Effector CD4-positive, alpha-beta T cell (primary cell): ENCODE measurements around the gene TNFRSF25.
A peak's percentile ranks its signal among the peaks of the same experiment; 100 is the strongest.

Experiments
- DNase-seq: peaks from one replicate; pipeline ENCODE4 v3.0.0-alpha.2; 2020

TNFRSF25 gene

DNA sequence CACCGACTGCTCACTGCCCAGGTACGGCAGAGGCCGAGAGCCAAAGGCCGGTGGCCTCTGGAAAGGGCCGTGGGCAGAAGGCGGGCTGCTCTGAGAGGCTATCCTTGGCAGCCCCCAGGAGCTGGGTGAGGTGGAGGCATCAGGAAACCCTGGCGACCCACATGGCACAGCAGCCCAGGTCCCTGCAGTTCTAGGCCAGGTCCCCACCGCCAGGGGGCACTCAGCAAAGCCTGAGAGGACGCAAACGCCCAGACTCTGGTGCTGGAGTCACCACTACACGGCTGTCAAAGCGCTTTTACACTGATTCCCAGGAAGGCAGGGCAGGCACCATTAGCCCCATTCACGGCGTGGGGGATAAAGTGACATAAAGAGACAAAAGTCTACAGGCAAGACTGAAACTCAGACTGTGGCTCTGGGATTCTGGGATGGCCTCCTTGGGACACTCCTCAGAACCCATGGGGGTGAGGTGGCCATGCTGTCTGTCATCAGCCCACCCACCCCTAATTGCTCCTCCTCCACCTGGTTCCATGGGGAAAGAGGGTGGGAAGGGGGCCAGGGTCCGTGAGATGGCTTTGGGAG lies 20.5 kb upstream of the TNFRSF25 start:
- DNase-seq = peak; percentile 84

DNA sequence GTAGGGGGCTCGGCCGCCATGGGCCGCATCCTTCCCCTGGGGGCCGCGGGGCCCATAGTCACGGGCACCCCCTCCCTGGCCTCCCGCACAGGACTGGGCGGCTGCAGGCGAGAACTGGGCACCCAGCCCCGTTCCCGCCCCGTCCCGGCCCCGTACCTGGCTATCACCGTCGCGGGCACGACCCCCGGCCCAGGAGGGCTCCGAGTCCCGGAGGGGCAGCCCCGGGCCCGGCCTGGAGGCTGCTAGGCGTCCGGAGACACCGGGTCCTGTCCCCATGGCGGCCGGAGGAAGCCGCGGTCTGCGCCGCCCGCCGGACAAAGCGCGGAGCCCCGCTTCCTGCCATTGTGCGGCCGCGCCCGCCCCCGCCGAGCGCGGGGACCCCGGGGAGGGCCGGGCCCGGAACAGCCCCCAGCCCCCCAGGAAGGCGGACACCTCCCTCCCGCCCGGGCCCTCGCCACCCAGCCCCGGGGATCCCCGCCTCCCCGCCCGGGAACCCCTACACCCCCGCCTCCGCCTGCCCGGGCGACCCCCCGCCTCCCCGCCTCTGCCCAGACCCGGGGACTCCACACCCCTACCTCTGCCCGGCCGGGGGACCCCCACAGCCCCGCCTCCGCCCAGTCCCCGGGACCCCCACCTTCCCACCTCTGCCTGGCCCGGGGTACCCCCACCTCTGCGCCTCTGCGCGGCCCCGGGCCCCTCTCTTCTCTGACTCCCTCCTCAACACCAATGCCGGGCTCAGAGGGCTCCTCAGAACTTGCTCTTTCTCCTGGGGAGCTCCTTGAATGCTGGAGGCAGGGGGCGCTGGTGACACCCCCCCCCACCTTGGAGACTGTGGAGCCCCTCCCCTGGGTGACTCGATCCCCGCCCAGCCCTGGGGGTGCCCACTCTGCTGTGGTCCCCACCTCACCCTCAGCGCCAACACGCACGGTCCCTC lies 19.5 kb upstream of the TNFRSF25 start:
- no peak for DNase-seq

DNA sequence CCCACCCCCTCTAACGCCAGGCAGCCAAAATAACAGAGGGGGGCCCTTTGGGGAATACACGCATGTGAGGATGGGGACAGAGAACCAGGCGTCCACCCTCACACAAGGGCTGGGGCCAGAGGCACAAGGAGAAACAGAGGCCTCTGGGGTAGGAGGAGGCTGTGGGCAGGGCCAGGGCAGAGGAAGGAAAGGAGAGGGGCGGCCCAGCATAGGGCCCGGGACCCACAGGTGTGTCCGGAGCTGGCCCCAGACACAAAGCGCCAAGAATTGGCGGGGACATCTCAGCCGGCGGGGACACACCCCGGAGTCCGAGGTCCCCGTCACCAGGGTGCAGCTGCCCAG lies 18.8 kb upstream of the TNFRSF25 start:
- DNase-seq = no peak

DNA sequence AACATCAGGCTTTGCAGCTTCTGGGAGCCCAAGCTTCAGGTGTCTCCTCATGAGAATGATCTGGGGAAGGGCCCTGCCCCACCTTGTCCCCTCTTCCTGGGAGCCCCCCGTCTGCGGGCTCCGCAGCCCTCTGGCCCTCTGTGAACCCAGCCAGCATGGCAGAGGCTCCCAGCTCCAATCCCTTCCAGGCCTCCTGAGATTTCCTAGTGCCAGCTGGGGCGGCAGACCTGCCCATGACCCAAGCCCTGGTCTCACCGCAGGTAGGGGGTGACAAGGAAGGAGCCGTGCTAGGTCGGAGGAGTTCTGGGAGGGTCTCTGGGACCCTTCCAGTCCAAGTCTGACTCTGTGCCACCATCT lies 17.8 kb upstream of the TNFRSF25 start:
- no peak for DNase-seq

DNA sequence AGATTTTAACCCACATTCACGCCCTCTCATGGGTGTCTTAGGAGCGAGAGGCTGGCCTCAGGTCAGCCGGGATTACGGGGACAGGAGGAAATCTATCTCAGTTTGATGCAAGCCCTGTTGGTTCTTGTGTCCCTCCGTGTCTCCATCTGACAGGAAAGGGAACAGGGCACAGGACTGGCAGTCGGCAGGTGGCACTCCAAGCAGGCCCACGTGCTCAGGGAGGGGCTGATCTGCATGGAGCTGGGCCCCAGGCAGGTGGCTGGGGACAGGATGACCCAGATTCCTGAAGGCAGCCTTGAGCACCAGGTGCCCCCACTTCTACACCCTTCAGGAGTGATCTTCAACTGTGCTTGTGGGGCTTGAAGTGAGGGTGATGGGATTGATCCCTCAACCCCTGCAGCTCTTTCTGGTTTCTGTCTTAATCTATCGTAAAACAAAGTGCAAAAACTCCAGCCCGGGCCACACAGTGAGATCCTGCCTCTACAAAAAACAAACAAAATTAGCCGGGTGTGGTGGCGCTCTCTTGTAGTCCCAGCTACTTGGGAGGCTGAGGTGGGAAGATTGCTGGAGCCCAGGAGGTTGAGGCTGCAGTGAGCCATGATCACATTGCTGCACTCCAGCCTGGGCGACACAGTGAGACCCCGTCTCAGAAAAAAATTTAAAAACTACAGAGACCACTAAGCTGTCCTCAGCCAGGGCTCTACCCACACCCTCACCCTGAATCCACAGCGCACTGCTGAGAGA lies 17.2 kb upstream of the TNFRSF25 start:
- no peak for DNase-seq

DNA sequence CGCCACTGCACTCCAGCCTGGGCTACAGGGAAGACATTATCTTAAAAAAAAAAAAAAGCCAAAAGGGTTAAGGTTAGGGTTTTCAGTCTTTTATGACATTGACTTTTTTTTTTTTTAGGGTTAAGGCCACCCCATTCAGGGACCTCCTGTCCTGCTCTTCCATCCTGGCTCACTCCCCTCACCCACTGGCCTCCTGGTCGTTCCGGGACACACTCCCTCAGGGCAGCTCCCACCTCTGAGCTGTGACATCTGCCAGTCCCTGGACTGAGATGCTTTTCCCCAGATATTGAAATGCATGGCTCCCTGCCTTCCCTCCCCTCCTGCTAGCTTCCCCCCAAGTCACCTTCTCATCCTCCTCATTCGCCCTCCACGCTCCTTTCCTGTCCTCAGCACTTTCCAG lies 15.8 kb upstream of the TNFRSF25 start:
- no peak for DNase-seq

DNA sequence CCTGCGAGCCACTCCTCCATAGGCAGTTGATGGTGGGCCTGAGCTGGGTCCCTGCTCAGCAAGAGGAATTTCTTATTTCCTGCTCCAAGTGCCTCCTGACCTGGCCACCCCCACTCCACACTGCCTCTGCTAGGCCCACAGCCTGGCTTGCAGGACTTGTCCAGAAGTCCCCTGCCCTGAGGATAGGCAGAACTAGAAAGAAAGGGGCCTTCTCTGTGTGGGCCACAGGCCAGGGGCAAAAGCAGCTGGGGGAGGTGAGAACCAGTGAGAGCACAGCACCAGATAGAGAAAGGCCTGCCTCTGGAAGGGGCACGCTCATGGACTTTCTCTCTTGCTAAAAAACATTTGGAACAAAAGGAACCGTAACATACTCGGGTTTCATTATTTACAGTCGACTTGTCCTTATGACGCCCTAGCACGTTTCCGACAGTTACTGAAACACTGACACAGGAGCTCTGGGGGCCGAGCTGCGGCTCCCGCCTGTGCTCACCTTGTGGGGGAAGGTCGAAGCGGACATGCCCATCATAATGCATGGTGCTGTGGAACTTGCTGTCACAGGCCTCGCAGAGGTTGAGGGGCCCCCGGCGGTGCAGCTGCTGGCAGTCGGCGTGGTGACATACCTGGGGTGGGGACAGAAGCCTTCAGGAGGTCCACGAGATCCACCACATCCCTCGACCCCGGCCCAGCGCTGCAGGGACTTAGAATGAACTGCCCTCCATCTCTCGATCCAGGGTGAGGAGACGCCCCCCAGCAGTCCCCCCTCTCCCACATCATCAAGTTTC lies 11.3 kb upstream of the TNFRSF25 start:
- DNase-seq = no peak

DNA sequence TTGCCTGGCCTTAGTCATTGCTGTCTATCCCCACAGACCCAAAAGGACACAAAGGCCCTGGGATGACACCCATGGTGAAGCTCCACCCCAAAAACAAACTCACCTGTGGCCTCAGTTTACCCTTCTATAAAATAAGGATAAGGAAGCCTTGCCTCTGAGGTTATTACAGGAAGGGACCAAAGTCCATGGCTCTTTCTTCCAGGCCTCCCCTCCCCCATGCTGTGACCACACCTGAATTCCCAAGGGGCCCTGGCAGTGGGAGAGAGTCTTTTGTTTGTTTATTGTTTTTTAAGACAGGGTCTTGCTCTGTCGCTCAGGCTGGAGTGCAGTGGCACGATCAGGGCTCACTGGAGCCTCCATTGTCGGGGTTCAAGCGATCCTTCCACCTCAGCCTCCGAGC lies 10.5 kb upstream of the TNFRSF25 start:
- no peak for DNase-seq

DNA sequence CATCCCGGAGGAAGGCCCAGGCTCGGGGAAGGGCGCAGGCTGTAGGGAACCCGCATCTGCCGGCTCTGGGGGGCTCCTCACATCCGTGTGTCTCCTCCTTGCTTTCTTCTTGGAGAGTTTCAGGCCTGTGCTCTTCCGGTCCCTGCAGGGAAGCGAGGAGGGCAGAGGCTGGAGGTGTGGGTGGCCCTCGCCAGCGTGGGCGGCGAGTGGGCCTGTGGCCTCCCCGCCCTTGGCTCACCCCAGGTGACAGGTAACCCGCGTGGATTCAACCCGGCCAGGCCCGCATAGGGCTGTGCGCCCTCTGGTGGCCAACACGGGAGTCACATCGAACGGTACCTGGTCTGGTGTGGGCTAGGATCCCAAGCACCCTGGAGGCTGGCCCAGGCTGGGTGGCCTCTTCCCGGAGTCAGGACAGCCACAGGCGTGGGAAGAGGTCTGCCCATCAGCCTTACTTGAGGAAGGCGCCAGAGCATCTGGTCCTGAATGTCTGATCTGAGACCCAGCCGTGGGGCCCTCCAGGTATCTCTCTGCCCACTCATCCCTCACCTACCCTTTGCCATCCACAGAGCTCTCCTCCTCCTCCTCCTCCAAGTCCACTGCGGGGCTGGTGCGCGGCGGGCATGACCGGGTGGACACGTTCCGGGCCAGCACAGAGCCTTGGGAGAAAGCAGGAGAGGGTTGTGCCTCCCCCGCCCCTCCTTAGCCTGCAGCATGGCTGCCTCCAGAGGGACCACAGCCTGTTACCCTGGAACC lies 9.6 kb upstream of the TNFRSF25 start:
- peak; percentile 81 for DNase-seq

DNA sequence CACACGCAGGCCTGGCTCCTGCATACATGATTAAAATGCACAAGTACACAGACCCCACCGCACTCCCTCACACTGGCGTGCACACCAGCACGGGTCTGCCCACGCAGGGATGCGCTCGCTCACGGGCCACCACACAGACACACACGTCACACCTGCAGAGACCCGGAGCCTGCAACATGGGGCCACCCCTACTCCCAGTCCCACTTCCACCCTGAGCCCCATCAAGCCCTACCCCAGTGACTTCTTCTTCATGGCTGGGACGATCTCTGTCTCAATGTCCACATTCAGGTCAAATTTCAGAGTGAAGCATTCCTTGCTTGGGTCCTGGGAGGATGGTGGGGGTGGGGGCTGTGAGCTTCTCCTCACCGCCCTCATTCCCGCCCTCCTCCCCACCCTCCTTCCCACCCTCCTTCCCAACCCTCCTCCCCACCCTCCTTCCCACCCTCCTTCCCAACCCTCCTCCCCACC lies 8.9 kb upstream of the TNFRSF25 start:
- DNase-seq = no peak

DNA sequence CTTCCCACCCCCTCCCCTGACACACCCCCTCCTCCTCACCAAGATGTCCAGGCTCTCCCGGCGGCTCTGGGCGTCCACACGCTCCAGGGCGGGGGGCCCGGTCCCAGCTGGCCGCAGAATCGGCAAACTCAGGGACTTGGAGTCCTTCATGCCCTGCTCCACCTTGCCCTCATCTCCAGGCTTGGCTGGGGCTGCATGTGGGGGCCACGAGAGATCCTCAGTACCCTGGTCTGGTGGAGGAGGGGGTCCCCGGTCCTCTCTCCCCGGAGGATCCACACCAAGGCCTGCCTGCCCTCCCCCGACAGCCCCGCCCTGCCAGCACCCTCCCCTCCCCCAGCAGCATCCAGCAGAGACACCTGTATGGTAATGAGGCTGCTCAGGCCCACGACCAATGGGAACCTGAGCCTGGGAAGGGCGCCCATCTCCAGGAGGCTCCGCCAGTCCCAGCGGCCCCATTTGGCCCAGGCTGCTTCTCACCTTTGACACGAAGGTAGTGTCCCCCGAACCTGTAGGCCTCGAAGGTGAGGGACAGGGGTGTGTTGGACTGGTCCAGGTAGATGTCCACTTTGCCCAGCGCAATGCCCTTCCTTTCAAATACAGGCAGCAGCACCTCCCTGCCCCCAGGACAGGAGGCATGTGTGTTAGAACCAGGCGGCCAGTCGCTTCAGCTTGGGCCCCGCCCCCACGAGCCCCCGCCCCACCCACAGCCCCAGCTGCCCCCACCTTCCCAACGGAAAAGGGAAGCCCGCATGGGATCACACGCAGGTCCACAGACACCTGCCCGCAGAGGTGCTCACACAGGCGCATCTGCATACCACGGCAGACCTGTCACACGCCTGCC lies 8.2 kb upstream of the TNFRSF25 start:
- DNase-seq = no peak

DNA sequence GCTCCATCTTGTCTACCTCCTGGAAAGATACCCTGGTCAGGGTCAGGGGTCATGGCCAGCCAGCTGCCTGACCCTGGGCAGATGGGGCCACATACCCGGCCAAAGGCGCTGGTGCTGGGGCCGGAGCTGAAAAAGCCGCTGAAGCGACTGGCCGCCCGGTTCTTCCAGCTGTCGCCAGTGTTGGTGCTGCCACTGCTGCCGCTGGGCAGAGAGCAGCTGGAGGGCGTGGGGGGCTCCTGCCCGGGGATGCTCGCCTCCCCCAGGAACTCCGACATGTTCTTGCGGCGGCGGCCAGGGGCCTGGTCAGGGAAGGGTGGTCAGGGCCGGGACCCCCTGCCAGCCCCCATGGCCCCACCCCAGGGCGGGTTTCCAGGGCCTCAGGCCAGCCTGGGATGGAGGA lies 7.2 kb upstream of the TNFRSF25 start:
- DNase-seq = no peak

DNA sequence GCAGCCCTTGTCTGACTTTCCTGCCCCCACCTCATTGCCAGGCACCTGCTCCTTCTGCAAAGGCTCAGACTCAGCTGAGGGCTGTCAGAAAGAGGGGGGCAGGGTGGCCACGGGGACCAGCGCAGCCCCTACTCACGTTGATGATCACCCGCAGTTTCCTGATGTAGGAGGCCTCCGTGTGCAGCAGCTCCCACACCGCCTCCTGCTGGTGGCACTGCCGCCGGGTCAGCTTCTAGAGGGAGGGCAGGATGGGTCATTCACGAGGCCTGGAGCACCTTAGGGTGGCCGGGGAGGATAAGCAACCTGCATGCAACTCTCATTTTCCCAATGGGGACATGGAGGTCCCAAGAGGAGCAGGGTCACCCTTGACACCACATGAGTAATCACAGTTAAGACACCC lies 6.4 kb upstream of the TNFRSF25 start:
- no peak for DNase-seq

DNA sequence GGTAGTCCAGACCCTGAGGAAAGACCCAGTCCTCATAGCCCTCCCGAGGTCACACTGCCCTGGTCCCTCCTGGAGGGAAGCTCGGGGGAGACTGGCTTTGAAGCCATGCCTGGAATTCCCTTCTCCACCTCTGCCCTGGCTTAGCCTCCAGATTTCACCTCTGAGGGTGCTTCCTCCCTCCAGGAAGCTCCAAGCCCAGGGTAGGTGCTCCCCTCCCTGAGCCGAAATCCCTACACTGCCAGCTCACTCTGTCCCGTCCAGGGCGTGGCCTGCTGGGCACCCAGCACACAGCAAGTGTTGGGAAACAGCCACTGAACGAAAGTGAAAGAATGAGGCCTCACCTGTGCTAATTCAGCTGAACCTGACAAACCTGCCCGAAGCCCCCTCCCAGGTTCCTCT lies 6.0 kb upstream of the TNFRSF25 start:
- DNase-seq = no peak

DNA sequence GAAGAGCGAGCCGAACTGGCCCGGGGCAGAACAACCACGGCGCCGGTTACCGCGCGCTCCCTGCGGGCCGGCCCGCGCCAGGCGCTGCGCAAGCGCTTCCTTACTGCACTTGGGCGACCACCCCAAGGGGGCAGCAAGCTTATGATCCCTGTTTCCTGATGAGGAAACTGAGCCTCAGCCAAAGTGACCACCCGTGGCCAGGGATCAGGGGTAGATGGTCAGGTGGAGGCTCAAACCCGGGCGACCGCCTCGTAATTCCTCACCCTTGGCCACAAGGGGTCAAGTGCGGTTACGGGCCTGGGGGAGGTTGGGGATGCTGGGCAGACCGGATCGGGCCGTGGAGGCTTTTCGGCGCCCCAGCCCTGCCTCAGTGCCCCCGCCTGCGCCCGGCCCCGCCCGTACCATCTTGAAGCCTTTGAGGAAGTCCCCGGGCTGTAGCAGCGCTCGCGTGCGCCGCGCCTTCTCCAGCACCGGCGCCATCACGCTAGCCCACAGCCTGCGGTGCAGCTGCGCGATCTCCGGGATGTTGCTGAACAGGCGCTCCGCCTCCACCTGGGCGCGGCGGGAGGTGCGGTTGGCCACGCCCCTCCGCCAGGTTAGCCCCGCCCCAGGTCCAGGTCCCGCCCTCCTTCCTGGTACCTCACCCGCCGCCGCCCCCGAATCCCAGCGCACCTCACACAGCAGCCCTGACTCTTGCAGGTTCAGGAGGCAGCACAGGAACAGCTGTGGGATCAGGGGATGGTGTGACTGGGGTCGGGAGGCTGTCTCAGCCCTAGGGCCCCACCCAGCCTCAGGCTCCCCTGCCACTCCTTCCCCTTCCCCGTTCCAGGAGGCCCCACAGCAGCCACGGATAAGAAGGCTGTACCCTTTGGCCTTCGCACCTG lies 5.4 kb upstream of the TNFRSF25 start:
- no peak for DNase-seq

DNA sequence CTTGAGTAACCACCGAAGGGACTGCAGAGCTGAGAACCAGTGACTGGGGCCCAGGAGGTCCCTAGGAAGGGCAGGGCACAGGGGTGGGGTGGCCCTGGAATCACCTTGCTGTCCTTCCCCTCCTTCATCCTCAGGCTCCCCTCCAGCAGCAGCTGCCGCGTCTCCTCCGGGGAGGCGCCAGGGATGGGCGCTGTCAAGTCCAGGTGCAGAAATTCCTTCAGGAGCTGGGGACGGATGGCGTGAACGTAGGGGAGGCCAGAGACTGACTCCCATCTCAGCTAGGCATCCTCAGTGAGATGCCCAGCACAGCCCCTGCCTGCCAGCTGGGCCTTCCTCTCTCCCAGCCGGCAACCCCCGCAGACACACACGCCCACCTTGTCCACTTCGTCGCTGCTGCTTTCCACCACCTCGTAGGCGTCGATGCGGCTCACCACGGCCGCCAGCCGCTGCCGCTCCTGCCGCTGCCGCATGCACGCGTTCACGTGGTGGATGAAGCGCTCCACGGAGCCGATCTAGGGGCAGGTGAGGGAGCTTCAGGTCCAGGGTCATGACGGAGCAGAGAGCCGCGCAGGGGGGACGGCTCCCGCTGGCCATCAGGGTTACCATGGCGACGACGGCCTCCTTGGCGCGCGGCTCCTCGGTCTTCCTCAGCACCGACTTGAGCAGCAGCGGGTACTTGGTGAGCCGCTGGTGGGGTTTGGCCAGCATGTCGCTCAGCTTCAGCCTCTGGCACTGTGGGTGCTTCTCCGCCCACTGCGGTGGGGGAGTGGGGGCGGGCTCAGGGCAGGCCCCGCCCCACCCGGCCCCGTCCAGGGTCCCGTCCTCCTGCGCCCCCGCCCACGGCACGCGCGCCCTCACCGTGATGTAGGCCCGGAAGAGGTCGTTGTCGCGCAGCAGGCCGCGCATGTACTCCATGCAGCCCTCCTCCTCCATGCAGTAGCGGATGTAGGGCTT lies 4.4 kb upstream of the TNFRSF25 start:
- DNase-seq = no peak

DNA sequence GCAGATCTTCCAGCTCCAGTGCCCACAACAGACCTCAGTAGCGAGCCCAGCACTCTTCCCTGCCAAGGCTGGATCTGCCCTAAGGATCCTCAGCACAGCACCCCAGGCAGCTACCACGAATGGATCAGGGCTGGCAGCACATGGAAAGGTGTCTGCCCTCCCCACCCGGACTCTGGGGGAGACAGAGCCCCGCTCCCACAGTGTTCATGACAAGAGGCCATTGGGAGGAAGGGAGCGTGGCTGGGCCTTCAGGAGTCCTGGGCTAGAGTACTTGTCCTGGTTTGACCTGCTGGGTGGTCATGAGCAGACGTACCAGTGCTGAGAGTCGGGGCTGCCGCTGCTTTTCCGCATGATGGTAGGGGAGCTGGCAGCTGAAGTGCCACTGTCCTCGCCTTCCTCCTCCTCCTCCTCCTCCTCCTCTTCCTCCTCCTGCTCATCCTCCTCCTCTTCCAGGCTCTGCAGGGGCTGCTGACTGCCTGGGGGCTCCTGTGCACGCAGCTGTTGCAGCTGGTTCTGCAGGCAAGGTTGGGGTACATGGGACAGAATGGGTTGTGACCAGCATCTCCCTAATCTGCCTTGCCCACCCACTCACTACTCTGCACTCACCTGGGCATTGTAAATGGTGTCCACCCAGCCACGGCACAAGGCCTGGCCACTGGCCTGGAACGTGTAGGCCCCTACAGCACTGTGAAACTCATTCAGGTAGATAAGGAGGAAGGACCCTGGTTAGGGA lies 2.9 kb upstream of the TNFRSF25 start:
- DNase-seq = no peak
